ENCODE data around the gene SHE.

The SHE gene

GRCh38 chr1:154478013-154478412, 24.2 kb downstream of the SHE start:
- no peak overlapping the region for H3K4me3 ChIP-seq (ENCODE audit: low read length)
- no peak for TF ChIP-seq ZNF274 (IDR thresholded peaks at IDR 0.05; ENCODE audit: low read depth, low read length)

GRCh38 chr1:154476791-154477190, 25.4 kb downstream of the SHE start:
- no peak overlapping the region for H3K4me3 ChIP-seq (ENCODE audit: low read length)
- no peak for TF ChIP-seq ZNF274 (IDR thresholded peaks at IDR 0.05; ENCODE audit: low read depth, low read length)

- H3K4me3 ChIP-seq (ENCODE audit: low read length) = no peak overlapping the region
Observed at GRCh38 chr1:154474802-154475201, 27.4 kb downstream of the SHE start.

GRCh38 chr1:154471304-154471703, 30.9 kb downstream of the SHE start:
- TF ChIP-seq ZNF274 (IDR thresholded peaks at IDR 0.05; ENCODE audit: low read depth, low read length) = no peak
- H3K4me3 ChIP-seq (ENCODE audit: low read length) = no peak overlapping the region

More at GRCh38 chr1:154474802-154475201, 27.4 kb downstream of the SHE start:
- TF ChIP-seq ZNF274 (IDR thresholded peaks at IDR 0.05; ENCODE audit: low read depth, low read length) = no peak

GRCh38 chr1:154469844-154470560, 32.2 kb downstream of the SHE start:
- no peak overlapping the region for H3K4me3 ChIP-seq (ENCODE audit: low read length)
- no peak for TF ChIP-seq ZNF274 (IDR thresholded peaks at IDR 0.05; ENCODE audit: low read depth, low read length)

- H3K4me3 ChIP-seq (ENCODE audit: low read length) = no peak overlapping the region
- no peak for TF ChIP-seq ZNF274 (IDR thresholded peaks at IDR 0.05; ENCODE audit: low read depth, low read length)
Observed at GRCh38 chr1:154468535-154469250, 33.5 kb downstream of the SHE start.

- no peak overlapping the region for H3K4me3 ChIP-seq (ENCODE audit: low read length)
- no peak for TF ChIP-seq ZNF274 (IDR thresholded peaks at IDR 0.05; ENCODE audit: low read depth, low read length)
Observed at GRCh38 chr1:154467434-154468102, 34.6 kb downstream of the SHE start.

- TF ChIP-seq ZNF274 (IDR thresholded peaks at IDR 0.05; ENCODE audit: low read depth, low read length) = no peak
- no peak overlapping the region for H3K4me3 ChIP-seq (ENCODE audit: low read length)
Observed at GRCh38 chr1:154466921-154467417, 35.2 kb downstream of the SHE start.

GRCh38 chr1:154466206-154466605, 36.0 kb downstream of the SHE start:
- no peak for TF ChIP-seq ZNF274 (IDR thresholded peaks at IDR 0.05; ENCODE audit: low read depth, low read length)
- H3K4me3 ChIP-seq (ENCODE audit: low read length) = no peak overlapping the region

GRCh38 chr1:154465621-154466195, 36.5 kb downstream of the SHE start:
- no peak overlapping the region for H3K4me3 ChIP-seq (ENCODE audit: low read length)
- TF ChIP-seq ZNF274 (IDR thresholded peaks at IDR 0.05; ENCODE audit: low read depth, low read length) = no peak

GRCh38 chr1:154463512-154463990, 38.7 kb downstream of the SHE start:
- H3K4me3 ChIP-seq (ENCODE audit: low read length) = no peak overlapping the region
- no peak for TF ChIP-seq ZNF274 (IDR thresholded peaks at IDR 0.05; ENCODE audit: low read depth, low read length)

GRCh38 chr1:154460695-154461260, 41.4 kb downstream of the SHE start:
- H3K4me3 ChIP-seq (ENCODE audit: low read length) = no peak overlapping the region
- no peak for TF ChIP-seq ZNF274 (IDR thresholded peaks at IDR 0.05; ENCODE audit: low read depth, low read length)

- no peak for TF ChIP-seq ZNF274 (IDR thresholded peaks at IDR 0.05; ENCODE audit: low read depth, low read length)
Observed at GRCh38 chr1:154459080-154459479, 43.1 kb downstream of the SHE start.

GRCh38 chr1:154456631-154457030, 45.6 kb downstream of the SHE start:
- TF ChIP-seq ZNF274 (IDR thresholded peaks at IDR 0.05; ENCODE audit: low read depth, low read length) = no peak
- no peak overlapping the region for H3K4me3 ChIP-seq (ENCODE audit: low read length)

More at GRCh38 chr1:154459080-154459479, 43.1 kb downstream of the SHE start:
- H3K4me3 ChIP-seq (ENCODE audit: low read length) = no peak overlapping the region

All from GM08714 (cell line).